OCI-LY7 (cell line): ENCODE data around the gene TAF1C. TPM values are rescaled to one million over a fixed set of nuclear protein-coding genes. Genes with fewer than 3 reads are reported as not detected.
"Not testable (repeated sequence)": the region's sequence is repeated elsewhere in the genome, so short reads cannot be mapped to it uniquely, and the experiment has no call there.

ENCODE experiments used
- BruUV-seq: library from RNA; stranded (reverse); fragments of 400-500 nt; replicated peaks from 2 replicates; lab custom pipeline; 2021; lab: Mats Ljungman, UMichigan
- CTCF ChIA-PET: fragments of 300-600 bp; sonication (Branson Sonifier 250); formaldehyde crosslinking; loops from one replicate; lab custom pipeline; 2022; ENCODE audit warnings: antibody characterized with exemption; ENCODE audit not compliant: unreplicated experiment; lab: Charles Lee
- POLR2A ChIA-PET: fragments of 300-600 bp; sonication (Branson Sonifier 250); formaldehyde crosslinking; loops from one replicate; lab custom pipeline; 2022; ENCODE audit warnings: antibody characterized with exemption; lab: Charles Lee
- DNase-seq: peaks from one replicate; pipeline ENCODE4 v3.0.0-alpha.2; 2015; ENCODE audit warnings: low spot score
- H2AFZ ChIP-seq: fragments of 200-600 bp; sonication (generic), shearing (Covaris generic); 2 replicates; pipeline ENCODE4 v1.6.1; 2014; ENCODE audit warnings: mild to moderate bottlenecking, antibody characterized with exemption, low read length, moderate library complexity
- H3K27ac ChIP-seq: fragments of 200-600 bp; sonication (generic); 2 replicates; pipeline ENCODE4 v1.5.1; 2014; ENCODE audit warnings: mixed run types, low read depth, mild to moderate bottlenecking, moderate library complexity, low read length, inconsistent platforms; ENCODE audit not compliant: poor library complexity, severe bottlenecking
- H3K36me3 ChIP-seq: fragments of 200-600 bp; sonication (generic); 2 replicates; pipeline ENCODE4 v1.6.1; 2014; ENCODE audit warnings: mild to moderate bottlenecking, antibody characterized with exemption, low read length, moderate library complexity, mixed read lengths; ENCODE audit not compliant: insufficient read depth
- H3K4me1 ChIP-seq: fragments of 200-600 bp; sonication (generic); 2 replicates; pipeline ENCODE4 v1.5.1; 2014; ENCODE audit warnings: mild to moderate bottlenecking, low read length; ENCODE audit not compliant: insufficient read depth, poor library complexity, severe bottlenecking
- H3K4me2 ChIP-seq: fragments of 200-600 bp; sonication (generic); 2 replicates; pipeline ENCODE4 v1.6.1; 2014; ENCODE audit warnings: mild to moderate bottlenecking, low read length
- H3K4me3 ChIP-seq: fragments of 200-600 bp; sonication (generic); 2 replicates; pipeline ENCODE4 v1.5.1; 2014; ENCODE audit warnings: mild to moderate bottlenecking, low read depth, low read length; ENCODE audit not compliant: poor library complexity, severe bottlenecking
- H3K79me2 ChIP-seq: fragments of 200-600 bp; sonication (generic); 2 replicates; pipeline ENCODE4 v1.6.1; 2016; ENCODE audit warnings: low read depth, mild to moderate bottlenecking, low read length, moderate library complexity, mixed read lengths; ENCODE audit not compliant: insufficient read depth
- H3K9me2 ChIP-seq: fragments of 200-600 bp; sonication (generic); 2 replicates; pipeline ENCODE4 v1.6.1; 2016; ENCODE audit warnings: mild to moderate bottlenecking, low read length, mixed read lengths; ENCODE audit not compliant: insufficient read depth
- H3K9me3 ChIP-seq: fragments of 200-600 bp; sonication (generic); 2 replicates; pipeline ENCODE4 v1.6.1; 2014; ENCODE audit warnings: mild to moderate bottlenecking, mixed run types, low read length, mixed read lengths
- H4K20me1 ChIP-seq: fragments of 200-600 bp; sonication (generic); 2 replicates; pipeline ENCODE4 v1.6.1; 2014; ENCODE audit warnings: mild to moderate bottlenecking, antibody characterized with exemption, low read length, moderate library complexity, mixed read lengths; ENCODE audit not compliant: insufficient read depth
- CTCF ChIP-seq: fragments of 200-600 bp; sonication (generic); conservative IDR thresholded peaks from 2 replicates; pipeline ENCODE4 v1.5.1; 2014; ENCODE audit warnings: mild to moderate bottlenecking, antibody characterized with exemption, low read length, moderate library complexity, mixed read lengths
- EZH2phosphoT487 ChIP-seq: fragments of 200-600 bp; sonication (generic); IDR thresholded peaks from 2 replicates; pipeline ENCODE4 v1.6.1; 2018; ENCODE audit warnings: low read depth, borderline replicate concordance, mild to moderate bottlenecking, mixed run types, antibody characterized with exemption, low read length, moderate library complexity, mixed read lengths
- intact Hi-C: fragments of 100-400 bp; cut with micrococcal nuclease; formaldehyde crosslinking; loops from one replicate; pipeline ENCODE4 v1.10.0; 2022; ENCODE audit not compliant: unreplicated experiment
- total RNA-seq, 2 experiments: library from RNA; depleted of rRNA in 1 of 2; stranded (reverse); fragments of >200 nt in 1 of 2; shearing (Covaris generic) in 1 of 2; gene quantifications; 2 replicates each; pipeline ENCODE4 v1.2.3, GENCODE V29; 2014 to 2022

Gene TAF1C
- total RNA-seq, 2 experiments from 2014 or later, result 64.6 to 66.1 TPM

- H3K9me3 ChIP-seq, H2AFZ ChIP-seq, intact Hi-C loops, CTCF ChIA-PET, BruUV-seq, H4K20me1 ChIP-seq, H3K79me2 ChIP-seq, H3K4me1 ChIP-seq, H3K4me3 ChIP-seq, H3K36me3 ChIP-seq, H3K27ac ChIP-seq, H3K4me2 ChIP-seq, H3K9me2 ChIP-seq, DNase-seq: not testable (repeated sequence)
- POLR2A ChIA-PET, result interaction anchor here (0.6 kb wide), 1 partner anchor 17 kb away, joined by 3 read pairs; the partner anchor contains the start of gene TAF1C
These were observed 17.7 kb upstream of the TAF1C start for GRCh38 chr16:84204551-84204950.

- no peaks in the 10 kb centered on the region for H3K79me2 ChIP-seq
- no peak overlapping the region for H3K4me3 ChIP-seq
- intact Hi-C loops, result no loop called here
- no peak overlapping the region for H3K4me2 ChIP-seq
- H4K20me1 ChIP-seq, result no peaks in the 10 kb centered on the region
- ChIA-PET POLR2A (no interaction called here), CTCF (no interaction called here)
- TF ChIP-seq EZH2phosphoT487 (no peak), CTCF (no peak)
- no peak overlapping the region for H2AFZ ChIP-seq
- no peaks in the 10 kb centered on the region for H3K9me3 ChIP-seq
- BruUV-seq, result no TSS peak
- no peak for DNase-seq
- no peak overlapping the region for H3K27ac ChIP-seq
- no peaks in the 10 kb centered on the region for H3K4me1 ChIP-seq
- H3K36me3 ChIP-seq, result no peaks in the 10 kb centered on the region
- H3K9me2 ChIP-seq, result no peaks in the 10 kb centered on the region
These were observed 13.0 kb upstream of the TAF1C start for GRCh38 chr16:84199861-84200260.

- Histone ChIP-seq H3K36me3 (no peaks in the 10 kb centered on the region), H3K27ac (no peak overlapping the region), H4K20me1 (no peaks in the 10 kb centered on the region), H3K9me2 (no peaks in the 10 kb centered on the region), H3K79me2 (no peaks in the 10 kb centered on the region), H3K9me3 (no peaks in the 10 kb centered on the region), H2AFZ (no peak overlapping the region), H3K4me2 (no peak overlapping the region), H3K4me1 (no peaks in the 10 kb centered on the region), H3K4me3 (no peak overlapping the region)
- TF ChIP-seq EZH2phosphoT487, result no peak
- TF ChIP-seq CTCF, result no peak
- CTCF ChIA-PET, result no interaction called here
- intact Hi-C loops, result no loop called here
- BruUV-seq, result no TSS peak
- DNase-seq, result no peak
- POLR2A ChIA-PET, result no interaction called here
These were observed 12.2 kb upstream of the TAF1C start for GRCh38 chr16:84199097-84199496.
